ENCODE data around the gene MST1.
A peak's percentile ranks its signal among the peaks of the same experiment; 100 is the strongest.

The MST1 gene

GRCh38 chr3:49659756-49660155 lies 29.5 kb downstream of the MST1 start:
- no peaks in the 10 kb centered on the region for H3K36me3 ChIP-seq (ENCODE audit: control insufficient read depth in 4 of 4, insufficient read depth in 4 of 4, low read length in 3 of 4)
- ChIA-PET POLR2A (interaction anchor here (0.6 kb wide), 1 partner anchor 382 kb away, joined by 3 read pairs; no protein-coding TSS in a partner anchor), CTCF (interaction anchor here (1.4 kb wide), 1 partner anchor 10 kb away, joined by 4 read pairs; no protein-coding TSS in a partner anchor)
- 86% methylated on average over 4 of the region's 4 CpGs for WGBS (ENCODE audit: insufficient coverage)
- H3K9me3 ChIP-seq (ENCODE audit: control extremely low read depth in 1 of 5, control insufficient read depth in 4 of 5, insufficient read depth in 2 of 5, low read depth in 1 of 5, low read length in 4 of 5): no peaks in the 10 kb centered on the region
- no peak overlapping the region for H3K27ac ChIP-seq (ENCODE audit: insufficient read depth in 1 of 2, low read depth in 1 of 2, low read length in 2 of 2, poor library complexity in 1 of 2, severe bottlenecking in 2 of 2)
- no peak for DNase-seq
- H3K27me3 ChIP-seq (replicated peaks in 2 of 5; ENCODE audit: control insufficient read depth in 4 of 5, insufficient read depth in 5 of 5, low read length in 4 of 5): no peaks in the 10 kb centered on the region
- H3K4me1 ChIP-seq (ENCODE audit: control extremely low read depth in 1 of 4, control insufficient read depth in 4 of 4, insufficient read depth in 4 of 4, low read length in 3 of 4): peaks cover 0 to 15% (median 10%) of the 10 kb centered on the region in 4 experiments
- H3K4me3 ChIP-seq (ENCODE audit: control insufficient read depth in 1 of 7, extremely low read depth in 1 of 7, insufficient read depth in 4 of 7, low read depth in 2 of 7, low read length in 6 of 7): no peak overlapping the region

DNA sequence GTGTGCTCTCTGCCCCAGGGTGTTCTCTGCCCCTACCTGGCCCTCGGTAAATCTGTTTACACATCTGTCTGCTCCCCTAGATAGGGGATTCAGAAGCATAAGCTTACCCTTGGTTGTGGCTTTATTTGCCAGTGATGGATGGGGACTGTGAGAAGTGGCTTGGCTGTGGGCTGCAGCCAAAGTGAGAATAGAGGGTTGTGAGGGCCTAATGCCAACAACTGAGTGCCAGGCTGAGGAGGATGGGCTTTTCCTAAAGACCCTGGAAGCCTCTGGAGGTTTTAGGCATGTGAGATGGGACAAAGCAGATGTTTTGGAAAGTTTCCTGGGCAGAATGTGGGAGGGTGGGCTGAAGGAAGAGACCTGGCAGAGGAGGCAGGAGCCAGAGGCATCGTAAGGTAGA lies 30.6 kb downstream of the MST1 start:
- Histone ChIP-seq H3K27me3 (replicated peaks in 2 of 5; ENCODE audit: control insufficient read depth in 4 of 5, insufficient read depth in 5 of 5, low read length in 4 of 5) (no peaks in the 10 kb centered on the region), H3K9me3 (ENCODE audit: control extremely low read depth in 1 of 5, control insufficient read depth in 4 of 5, insufficient read depth in 2 of 5, low read depth in 1 of 5, low read length in 4 of 5) (no peaks in the 10 kb centered on the region), H3K36me3 (ENCODE audit: control insufficient read depth in 4 of 4, insufficient read depth in 4 of 4, low read length in 3 of 4) (no peaks in the 10 kb centered on the region), H3K27ac (ENCODE audit: insufficient read depth in 1 of 2, low read depth in 1 of 2, low read length in 2 of 2, poor library complexity in 1 of 2, severe bottlenecking in 2 of 2) (no peak overlapping the region), H3K4me3 (ENCODE audit: control insufficient read depth in 1 of 7, extremely low read depth in 1 of 7, insufficient read depth in 4 of 7, low read depth in 2 of 7, low read length in 6 of 7) (no peak overlapping the region), H3K4me1 (ENCODE audit: control extremely low read depth in 1 of 4, control insufficient read depth in 4 of 4, insufficient read depth in 4 of 4, low read length in 3 of 4) (peaks cover 0 to 15% (median 10%) of the 10 kb centered on the region in 4 experiments)
- no peak for DNase-seq
- WGBS (ENCODE audit: insufficient coverage): 100% methylated on average over 1 of the region's 2 CpGs
- ChIA-PET POLR2A (no interaction called here), CTCF (no interaction called here)

DNA sequence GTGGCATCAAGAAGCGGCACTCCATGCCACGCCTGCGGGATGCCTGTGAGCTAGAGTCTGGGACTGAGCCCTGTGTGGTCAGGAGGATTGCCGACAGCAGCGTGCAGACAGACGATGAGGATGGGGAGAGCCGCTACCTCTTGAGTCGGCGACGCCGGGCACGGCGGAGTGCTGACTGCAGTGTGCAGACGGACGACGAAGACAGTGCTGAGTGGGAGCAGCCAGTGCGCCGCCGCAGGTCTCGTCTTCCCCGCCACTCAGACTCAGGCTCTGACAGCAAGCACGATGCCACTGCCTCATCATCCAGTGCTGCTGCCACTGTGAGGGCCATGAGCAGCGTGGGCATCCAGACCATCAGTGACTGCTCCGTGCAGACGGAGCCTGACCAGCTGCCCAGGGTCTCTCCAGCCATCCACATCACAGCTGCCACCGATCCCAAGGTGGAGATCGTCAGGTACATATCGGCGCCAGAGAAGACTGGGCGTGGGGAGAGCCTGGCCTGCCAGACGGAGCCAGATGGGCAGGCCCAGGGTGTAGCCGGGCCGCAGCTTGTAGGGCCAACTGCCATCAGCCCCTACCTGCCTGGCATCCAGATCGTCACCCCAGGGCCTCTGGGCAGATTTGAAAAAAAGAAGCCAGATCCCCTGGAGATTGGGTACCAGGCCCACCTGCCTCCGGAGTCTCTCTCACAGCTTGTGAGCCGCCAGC lies 31.9 kb downstream of the MST1 start:
- no peaks in the 10 kb centered on the region for H3K27me3 ChIP-seq (replicated peaks in 2 of 5; ENCODE audit: control insufficient read depth in 4 of 5, insufficient read depth in 5 of 5, low read length in 4 of 5)
- no peak overlapping the region for H3K4me3 ChIP-seq (ENCODE audit: control insufficient read depth in 1 of 7, extremely low read depth in 1 of 7, insufficient read depth in 4 of 7, low read depth in 2 of 7, low read length in 6 of 7)
- WGBS (ENCODE audit: insufficient coverage): 97% methylated on average over 36 of the region's 36 CpGs
- no peaks in the 10 kb centered on the region for H3K36me3 ChIP-seq (ENCODE audit: control insufficient read depth in 4 of 4, insufficient read depth in 4 of 4, low read length in 3 of 4)
- no peak for DNase-seq
- H3K4me1 ChIP-seq (ENCODE audit: control extremely low read depth in 1 of 4, control insufficient read depth in 4 of 4, insufficient read depth in 4 of 4, low read length in 3 of 4): peaks cover 0 to 15% (median 10%) of the 10 kb centered on the region in 4 experiments
- no peaks in the 10 kb centered on the region for H3K9me3 ChIP-seq (ENCODE audit: control extremely low read depth in 1 of 5, control insufficient read depth in 4 of 5, insufficient read depth in 2 of 5, low read depth in 1 of 5, low read length in 4 of 5)
- H3K27ac ChIP-seq (ENCODE audit: insufficient read depth in 1 of 2, low read depth in 1 of 2, low read length in 2 of 2, poor library complexity in 1 of 2, severe bottlenecking in 2 of 2): no peak overlapping the region
- POLR2A ChIA-PET: no interaction called here
- CTCF ChIA-PET: interaction anchor here (0.8 to 2.1 kb wide), 3 partner anchors 14 to 200 kb away, joined by 3 to 8 read pairs (median 4); no protein-coding TSS in a partner anchor

DNA sequence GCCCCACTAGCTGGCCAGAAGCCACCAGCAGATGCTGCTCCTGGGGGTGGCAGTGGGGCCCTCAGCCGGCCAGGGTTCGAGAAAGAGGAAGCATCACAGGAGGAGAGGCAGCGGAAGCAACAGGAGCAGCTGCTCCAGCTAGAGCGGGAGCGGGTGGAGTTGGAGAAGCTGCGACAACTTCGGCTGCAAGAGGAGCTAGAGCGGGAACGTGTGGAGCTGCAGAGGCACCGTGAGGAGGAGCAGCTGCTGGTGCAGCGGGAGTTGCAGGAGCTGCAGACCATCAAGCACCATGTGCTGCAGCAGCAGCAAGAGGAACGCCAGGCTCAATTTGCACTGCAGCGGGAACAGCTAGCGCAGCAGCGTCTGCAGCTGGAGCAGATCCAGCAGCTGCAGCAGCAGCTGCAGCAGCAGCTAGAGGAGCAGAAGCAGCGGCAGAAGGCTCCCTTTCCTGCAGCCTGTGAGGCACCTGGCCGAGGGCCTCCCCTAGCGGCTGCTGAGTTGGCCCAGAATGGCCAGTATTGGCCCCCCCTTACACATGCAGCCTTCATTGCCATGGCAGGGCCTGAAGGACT lies 32.6 kb downstream of the MST1 start:
- Histone ChIP-seq H3K36me3 (ENCODE audit: control insufficient read depth in 4 of 4, insufficient read depth in 4 of 4, low read length in 3 of 4) (no peaks in the 10 kb centered on the region), H3K4me1 (ENCODE audit: control extremely low read depth in 1 of 4, control insufficient read depth in 4 of 4, insufficient read depth in 4 of 4, low read length in 3 of 4) (peaks cover 0 to 15% (median 10%) of the 10 kb centered on the region in 4 experiments), H3K27me3 (replicated peaks in 2 of 5; ENCODE audit: control insufficient read depth in 4 of 5, insufficient read depth in 5 of 5, low read length in 4 of 5) (no peaks in the 10 kb centered on the region), H3K27ac (ENCODE audit: insufficient read depth in 1 of 2, low read depth in 1 of 2, low read length in 2 of 2, poor library complexity in 1 of 2, severe bottlenecking in 2 of 2) (no peak overlapping the region), H3K9me3 (ENCODE audit: control extremely low read depth in 1 of 5, control insufficient read depth in 4 of 5, insufficient read depth in 2 of 5, low read depth in 1 of 5, low read length in 4 of 5) (no peaks in the 10 kb centered on the region), H3K4me3 (ENCODE audit: control insufficient read depth in 1 of 7, extremely low read depth in 1 of 7, insufficient read depth in 4 of 7, low read depth in 2 of 7, low read length in 6 of 7) (no peak overlapping the region)
- DNase-seq: peak in 2 of 3 donors; percentile 17 to 23
- ChIA-PET POLR2A (no interaction called here), CTCF (interaction anchor here (0.8 to 2.1 kb wide), 3 partner anchors 15 to 201 kb away, joined by 3 to 8 read pairs (median 8); no protein-coding TSS in a partner anchor)
- WGBS (ENCODE audit: insufficient coverage): 43% methylated on average over 18 of the region's 18 CpGs

GRCh38 chr3:49655731-49656285 lies 33.5 kb downstream of the MST1 start:
- no peak overlapping the region for H3K4me3 ChIP-seq (ENCODE audit: control insufficient read depth in 1 of 7, extremely low read depth in 1 of 7, insufficient read depth in 4 of 7, low read depth in 2 of 7, low read length in 6 of 7)
- H3K27ac ChIP-seq (ENCODE audit: insufficient read depth in 1 of 2, low read depth in 1 of 2, low read length in 2 of 2, poor library complexity in 1 of 2, severe bottlenecking in 2 of 2): no peak overlapping the region
- H3K36me3 ChIP-seq (ENCODE audit: control insufficient read depth in 4 of 4, insufficient read depth in 4 of 4, low read length in 3 of 4): no peaks in the 10 kb centered on the region
- DNase-seq: no peak
- no peaks in the 10 kb centered on the region for H3K27me3 ChIP-seq (replicated peaks in 2 of 5; ENCODE audit: control insufficient read depth in 4 of 5, insufficient read depth in 5 of 5, low read length in 4 of 5)
- H3K4me1 ChIP-seq (ENCODE audit: control extremely low read depth in 1 of 4, control insufficient read depth in 4 of 4, insufficient read depth in 4 of 4, low read length in 3 of 4): peaks cover 0 to 15% (median 10%) of the 10 kb centered on the region in 4 experiments
- WGBS (ENCODE audit: insufficient coverage): 97% methylated on average over 19 of the region's 19 CpGs
- H3K9me3 ChIP-seq (ENCODE audit: control extremely low read depth in 1 of 5, control insufficient read depth in 4 of 5, insufficient read depth in 2 of 5, low read depth in 1 of 5, low read length in 4 of 5): no peaks in the 10 kb centered on the region
- ChIA-PET CTCF (interaction anchor here (1.3 to 2.1 kb wide), 3 partner anchors 16 to 116 kb away, joined by 3 to 8 read pairs (median 8); no protein-coding TSS in a partner anchor), POLR2A (no interaction called here)

- ChIA-PET CTCF (interaction anchor here (1.3 to 2.0 kb wide), 2 partner anchors 17 to 28 kb away, joined by 3 to 8 read pairs; no protein-coding TSS in a partner anchor), POLR2A (no interaction called here)
- Histone ChIP-seq H3K9me3 (ENCODE audit: control extremely low read depth in 1 of 5, control insufficient read depth in 4 of 5, insufficient read depth in 2 of 5, low read depth in 1 of 5, low read length in 4 of 5) (no peaks in the 10 kb centered on the region), H3K27me3 (replicated peaks in 2 of 5; ENCODE audit: control insufficient read depth in 4 of 5, insufficient read depth in 5 of 5, low read length in 4 of 5) (no peaks in the 10 kb centered on the region), H3K4me1 (ENCODE audit: control extremely low read depth in 1 of 4, control insufficient read depth in 4 of 4, insufficient read depth in 4 of 4, low read length in 3 of 4) (peaks cover 0 to 15% (median 10%) of the 10 kb centered on the region in 4 experiments), H3K27ac (ENCODE audit: insufficient read depth in 1 of 2, low read depth in 1 of 2, low read length in 2 of 2, poor library complexity in 1 of 2, severe bottlenecking in 2 of 2) (no peak overlapping the region), H3K4me3 (ENCODE audit: control insufficient read depth in 1 of 7, extremely low read depth in 1 of 7, insufficient read depth in 4 of 7, low read depth in 2 of 7, low read length in 6 of 7) (no peak overlapping the region), H3K36me3 (ENCODE audit: control insufficient read depth in 4 of 4, insufficient read depth in 4 of 4, low read length in 3 of 4) (no peaks in the 10 kb centered on the region)
- 54% methylated on average over 8 of the region's 10 CpGs for WGBS (ENCODE audit: insufficient coverage)
- DNase-seq: peak in 2 of 3 donors; percentile 43 to 54
These were observed 34.2 kb downstream of the MST1 start for GRCh38 chr3:49654955-49655556.
